Measurements from ENCODE around the gene CCDC141.

Gene CCDC141

GRCh38 chr2:178806543-178806942 is 243.4 kb downstream of the CCDC141 start:
- DNase-seq (ENCODE audit: low read depth in 2 of 2): no peak
- H3K4me3 ChIP-seq (replicated peaks in 1 of 2; ENCODE audit: low read depth in 2 of 2, low read length in 2 of 2): no peak overlapping the region
- TF ChIP-seq CTCF (IDR thresholded peaks at IDR 0.05; ENCODE audit: low read depth, low read length): no peak

- no peak for DNase-seq (ENCODE audit: low read depth in 2 of 2)
- TF ChIP-seq CTCF (IDR thresholded peaks at IDR 0.05; ENCODE audit: low read depth, low read length): no peak
- H3K4me3 ChIP-seq (replicated peaks in 1 of 2; ENCODE audit: low read depth in 2 of 2, low read length in 2 of 2): no peak overlapping the region
Measured at GRCh38 chr2:178805457-178805856, 244.5 kb downstream of the CCDC141 start.

- DNase-seq (ENCODE audit: low read depth in 2 of 2): peak in 1 of 2 donors; percentile 27
- peak; percentile 61 for TF ChIP-seq CTCF (IDR thresholded peaks at IDR 0.05; ENCODE audit: low read depth, low read length)
- no peak overlapping the region for H3K4me3 ChIP-seq (replicated peaks in 1 of 2; ENCODE audit: low read depth in 2 of 2, low read length in 2 of 2)
Measured at GRCh38 chr2:178804791-178805190, 245.1 kb downstream of the CCDC141 start.

- no peak for DNase-seq (ENCODE audit: low read depth in 2 of 2)
- TF ChIP-seq CTCF (IDR thresholded peaks at IDR 0.05; ENCODE audit: low read depth, low read length): no peak
- H3K4me3 ChIP-seq (replicated peaks in 1 of 2; ENCODE audit: low read depth in 2 of 2, low read length in 2 of 2): no peak overlapping the region
Measured at GRCh38 chr2:178800510-178800909, 249.4 kb downstream of the CCDC141 start.

- no peak for TF ChIP-seq CTCF (IDR thresholded peaks at IDR 0.05; ENCODE audit: low read depth, low read length)
- no peak overlapping the region for H3K4me3 ChIP-seq (replicated peaks in 1 of 2; ENCODE audit: low read depth in 2 of 2, low read length in 2 of 2)
- DNase-seq (ENCODE audit: low read depth in 2 of 2): no peak
Measured at GRCh38 chr2:178799305-178799704, 250.6 kb downstream of the CCDC141 start.

- no peak overlapping the region for H3K4me3 ChIP-seq (replicated peaks in 1 of 2; ENCODE audit: low read depth in 2 of 2, low read length in 2 of 2)
- TF ChIP-seq CTCF (IDR thresholded peaks at IDR 0.05; ENCODE audit: low read depth, low read length): peak; percentile 43
- DNase-seq (ENCODE audit: low read depth in 2 of 2): peak; percentile 73 to 80
Measured at GRCh38 chr2:178796079-178796677, 253.8 kb downstream of the CCDC141 start.

GRCh38 chr2:178787934-178788333 is 262.0 kb downstream of the CCDC141 start:
- DNase-seq (ENCODE audit: low read depth in 2 of 2): no peak
- H3K4me3 ChIP-seq (replicated peaks in 1 of 2; ENCODE audit: low read depth in 2 of 2, low read length in 2 of 2): no peak overlapping the region
- no peak for TF ChIP-seq CTCF (IDR thresholded peaks at IDR 0.05; ENCODE audit: low read depth, low read length)
